Smooth muscle cell (in vitro differentiated cells): ENCODE results near the gene PCAT7. TPM values are rescaled to one million over a fixed set of nuclear protein-coding genes. Genes with fewer than 3 reads are reported as not detected.
"Not testable (repeated sequence)": the region's sequence is repeated elsewhere in the genome, so short reads cannot be mapped to it uniquely, and the experiment has no call there.

ENCODE experiments used
- DNase-seq: peaks from one replicate; lab custom pipeline; 2025; ENCODE audit not compliant: unreplicated experiment; lab: John Stamatoyannopoulos, UW
- H2AFZ ChIP-seq: fragments of 200-600 bp; sonication (generic); 2 replicates; pipeline ENCODE4 v1.6.0; 2016; ENCODE audit warnings: antibody characterized with exemption, low read depth, mild to moderate bottlenecking
- H3F3A ChIP-seq: fragments of 200-600 bp; sonication (generic); 2 replicates; pipeline ENCODE4 v1.6.0; 2017; ENCODE audit warnings: antibody characterized with exemption, low read depth
- H3K27ac ChIP-seq: fragments of 200-600 bp; sonication (generic); 2 replicates; pipeline ENCODE4 v1.5.1; 2016; ENCODE audit warnings: low read depth, mild to moderate bottlenecking
- H3K27me3 ChIP-seq: fragments of 200-600 bp; sonication (generic); 2 replicates; pipeline ENCODE4 v1.6.1; 2016; ENCODE audit warnings: low read depth, mild to moderate bottlenecking
- H3K36me3 ChIP-seq: fragments of 200-600 bp; sonication (generic); 2 replicates; pipeline ENCODE4 v1.5.1; 2016; ENCODE audit warnings: low read depth
- H3K4me1 ChIP-seq: fragments of 200-600 bp; sonication (generic); 2 replicates; pipeline ENCODE4 v1.5.1; 2016; ENCODE audit warnings: low read depth
- H3K4me2 ChIP-seq: fragments of 200-600 bp; sonication (generic); 2 replicates; pipeline ENCODE4 v1.6.0; 2016; ENCODE audit warnings: mild to moderate bottlenecking
- H3K4me3 ChIP-seq: fragments of 200-600 bp; sonication (generic); 2 replicates; pipeline ENCODE4 v1.5.1; 2016; ENCODE audit warnings: mild to moderate bottlenecking
- H3K79me2 ChIP-seq: fragments of 200-600 bp; sonication (generic); 2 replicates; pipeline ENCODE4 v1.6.0; 2016; ENCODE audit warnings: low read depth, mild to moderate bottlenecking
- H3K9ac ChIP-seq: fragments of 200-600 bp; sonication (generic); 2 replicates; pipeline ENCODE4 v1.6.0; 2016; ENCODE audit warnings: low read depth
- H3K9me3 ChIP-seq: fragments of 200-600 bp; sonication (generic); replicated peaks from 2 replicates; pipeline ENCODE4 v1.5.1; 2016; ENCODE audit warnings: low read depth
- H4K20me1 ChIP-seq: fragments of 200-600 bp; sonication (generic); 2 replicates; pipeline ENCODE4 v1.6.0; 2016; ENCODE audit warnings: low read depth
- CTCF ChIP-seq: fragments of 200-600 bp; sonication (generic); IDR thresholded peaks from 2 replicates; pipeline ENCODE4 v1.5.1; 2017; ENCODE audit warnings: borderline replicate concordance, mild to moderate bottlenecking, antibody characterized with exemption; ENCODE audit not compliant: insufficient read depth, poor library complexity, severe bottlenecking
- WGBS: methylation state at CpG from one replicate; pipeline ENCODE4 v1.1.7; 2016; ENCODE audit warnings: low lambda C conversion rate; 5-methylcytosine and 5-hydroxymethylcytosine counted together
- polyA plus RNA-seq: library from polyadenylated mRNA; unstranded; fragments of >200 nt; fragmentation: Nextera tagmentation; extraction: Ambion mirVana; gene quantifications from 2 replicates; pipeline ENCODE4 v1.2.1, GENCODE V29; 2016
- total RNA-seq: library from RNA; depleted of rRNA; stranded (reverse); fragments of >200 nt; gene quantifications from 2 replicates; pipeline ENCODE4 v1.2.3, GENCODE V29; 2014

The PCAT7 gene
- total and polyA plus RNA-seq, 2 experiments from 2014 or later: 8.2 to 8.7 TPM

GRCh38 chr9:94533155-94533554, 21.7 kb upstream of the PCAT7 start:
- H3K4me1 ChIP-seq: no peaks in the 10 kb centered on the region
- H3K9me3 ChIP-seq: no peaks in the 10 kb centered on the region
- H3F3A ChIP-seq: no peaks in the 10 kb centered on the region
- H2AFZ ChIP-seq: no peak overlapping the region
- H3K79me2 ChIP-seq: peaks cover 44% of the 10 kb centered on the region
- H3K4me3 ChIP-seq: no peak overlapping the region
- no peak overlapping the region for H3K4me2 ChIP-seq
- H3K9ac ChIP-seq: no peak overlapping the region
- peaks cover 41% of the 10 kb centered on the region for H4K20me1 ChIP-seq
- no peaks in the 10 kb centered on the region for H3K36me3 ChIP-seq
- no peaks in the 10 kb centered on the region for H3K27me3 ChIP-seq
- DNase-seq: no peak
- 100% methylated on average over 1 of the region's 1 CpG for WGBS
- no peak overlapping the region for H3K27ac ChIP-seq
- TF ChIP-seq CTCF: no peak

- H3K36me3 ChIP-seq: no peaks in the 10 kb centered on the region
- H3K27me3 ChIP-seq: no peaks in the 10 kb centered on the region
- peaks cover 44% of the 10 kb centered on the region for H3K79me2 ChIP-seq
- H4K20me1 ChIP-seq: peaks cover 37% of the 10 kb centered on the region
- no peaks in the 10 kb centered on the region for H3K4me1 ChIP-seq
- H3K9ac ChIP-seq: no peak overlapping the region
- DNase-seq: no peak
- WGBS: 97% methylated on average over 10 of the region's 10 CpGs
- no peak overlapping the region for H2AFZ ChIP-seq
- no peak overlapping the region for H3K4me3 ChIP-seq
- no peak for TF ChIP-seq CTCF
- H3K4me2 ChIP-seq: no peak overlapping the region
- no peaks in the 10 kb centered on the region for H3F3A ChIP-seq
- no peaks in the 10 kb centered on the region for H3K9me3 ChIP-seq
- no peak overlapping the region for H3K27ac ChIP-seq
Measured at GRCh38 chr9:94533601-94534000, 21.3 kb upstream of the PCAT7 start.

GRCh38 chr9:94534901-94535300, 20.0 kb upstream of the PCAT7 start:
- Histone ChIP-seq H3F3A (no peaks in the 10 kb centered on the region), H3K79me2 (peaks cover 36% of the 10 kb centered on the region), H2AFZ (no peak overlapping the region), H3K27ac (no peak overlapping the region), H3K36me3 (no peaks in the 10 kb centered on the region), H3K9me3 (no peaks in the 10 kb centered on the region), H3K27me3 (no peaks in the 10 kb centered on the region), H4K20me1 (peaks cover 35% of the 10 kb centered on the region), H3K4me3 (no peak overlapping the region), H3K4me1 (no peaks in the 10 kb centered on the region), H3K4me2 (no peak overlapping the region), H3K9ac (no peak overlapping the region)
- no peak for TF ChIP-seq CTCF
- WGBS: 90% methylated on average over 4 of the region's 4 CpGs
- DNase-seq: no peak

GRCh38 chr9:94538908-94539307, 16.0 kb upstream of the PCAT7 start:
- peaks cover 16% of the 10 kb centered on the region for H3K79me2 ChIP-seq
- WGBS: 94% methylated on average over 4 of the region's 4 CpGs
- TF ChIP-seq CTCF: no peak

GRCh38 chr9:94544335-94544734, 10.5 kb upstream of the PCAT7 start:
- H4K20me1 ChIP-seq, H3K4me1 ChIP-seq, H2AFZ ChIP-seq, H3K9ac ChIP-seq, H3F3A ChIP-seq, H3K36me3 ChIP-seq, H3K9me3 ChIP-seq, H3K27ac ChIP-seq, H3K4me2 ChIP-seq, H3K4me3 ChIP-seq, H3K27me3 ChIP-seq, DNase-seq: not testable (repeated sequence)
- 69% methylated on average over 5 of the region's 5 CpGs for WGBS
- peaks cover 27% of the 10 kb centered on the region for H3K79me2 ChIP-seq

More at GRCh38 chr9:94538908-94539307, 16.0 kb upstream of the PCAT7 start:
- Histone ChIP-seq H3K36me3 (no peaks in the 10 kb centered on the region), H4K20me1 (peaks cover 27% of the 10 kb centered on the region), H3K4me1 (no peaks in the 10 kb centered on the region), H3K4me3 (no peak overlapping the region), H3F3A (no peaks in the 10 kb centered on the region), H2AFZ (no peak overlapping the region), H3K9me3 (no peaks in the 10 kb centered on the region), H3K27me3 (no peaks in the 10 kb centered on the region), H3K9ac (no peak overlapping the region), H3K4me2 (no peak overlapping the region), H3K27ac (no peak overlapping the region)
- DNase-seq: no peak
